ENCODE data around the gene KRTAP10-1. TPM values are rescaled to one million over a fixed set of nuclear protein-coding genes. Genes with fewer than 3 reads are reported as not detected.

KRTAP10-1 gene
- total RNA-seq, 1 experiment from 2014 or later = 0.47 TPM

- ChIA-PET CTCF (no interaction called here), POLR2A (ENCODE audit: low non-redundant PET) (no interaction called here)
- H3K27me3 ChIP-seq (replicated peaks; ENCODE audit: insufficient read depth, low read depth, low read length, poor library complexity) = no peaks in the 10 kb centered on the region
- intact Hi-C loops (cut with micrococcal nuclease; ENCODE audit: unreplicated experiment) = no loop called here
- H3K27ac ChIP-seq (ENCODE audit: low read depth, low read length, poor library complexity, severe bottlenecking) = no peak overlapping the region
- H3K36me3 ChIP-seq (ENCODE audit: insufficient read depth, low read length, poor library complexity, severe bottlenecking) = no peaks in the 10 kb centered on the region
- H3K4me3 ChIP-seq (ENCODE audit: low read depth, low read length, poor library complexity, severe bottlenecking) = no peak overlapping the region
- no peaks in the 10 kb centered on the region for H3K4me1 ChIP-seq (ENCODE audit: insufficient read depth, low read length, poor library complexity, severe bottlenecking)
- no peak for DNase-seq (ENCODE audit: low spot score)
- TF ChIP-seq CTCF (conservative IDR thresholded peaks at IDR 0.05; ENCODE audit: low read depth, low read length) (no peak), EZH2 (IDR thresholded peaks at IDR 0.05; ENCODE audit: borderline replicate concordance, low read depth, low read length, poor library complexity, severe bottlenecking) (no peak)
- BruUV-seq (replicated peaks) = no TSS peak
- H3K9me3 ChIP-seq (ENCODE audit: low read depth, low read length, poor library complexity, severe bottlenecking) = peaks cover 12% of the 10 kb centered on the region
These were observed 45.0 kb downstream of the KRTAP10-1 start for GRCh38 chr21:44494956-44495355.

GRCh38 chr21:44494418-44494817 lies 45.6 kb downstream of the KRTAP10-1 start:
- DNase-seq (ENCODE audit: low spot score) = no peak
- ChIA-PET CTCF (interaction anchor here (1.2 kb wide), 1 partner anchor 305 kb away, joined by 4 read pairs; no protein-coding TSS in a partner anchor), POLR2A (ENCODE audit: low non-redundant PET) (no interaction called here)
- Histone ChIP-seq H3K4me1 (ENCODE audit: insufficient read depth, low read length, poor library complexity, severe bottlenecking) (no peaks in the 10 kb centered on the region), H3K27ac (ENCODE audit: low read depth, low read length, poor library complexity, severe bottlenecking) (no peak overlapping the region), H3K27me3 (replicated peaks; ENCODE audit: insufficient read depth, low read depth, low read length, poor library complexity) (no peaks in the 10 kb centered on the region), H3K36me3 (ENCODE audit: insufficient read depth, low read length, poor library complexity, severe bottlenecking) (no peaks in the 10 kb centered on the region), H3K9me3 (ENCODE audit: low read depth, low read length, poor library complexity, severe bottlenecking) (peaks cover 12% of the 10 kb centered on the region), H3K4me3 (ENCODE audit: low read depth, low read length, poor library complexity, severe bottlenecking) (no peak overlapping the region)
- no peak for TF ChIP-seq EZH2 (IDR thresholded peaks at IDR 0.05; ENCODE audit: borderline replicate concordance, low read depth, low read length, poor library complexity, severe bottlenecking)
- no peak for TF ChIP-seq CTCF (conservative IDR thresholded peaks at IDR 0.05; ENCODE audit: low read depth, low read length)
- BruUV-seq (replicated peaks) = no TSS peak
- intact Hi-C loops (cut with micrococcal nuclease; ENCODE audit: unreplicated experiment) = no loop called here

- no peak for DNase-seq (ENCODE audit: low spot score)
- no peak for TF ChIP-seq CTCF (conservative IDR thresholded peaks at IDR 0.05; ENCODE audit: low read depth, low read length)
- TF ChIP-seq EZH2 (IDR thresholded peaks at IDR 0.05; ENCODE audit: borderline replicate concordance, low read depth, low read length, poor library complexity, severe bottlenecking) = no peak
- peaks cover 12% of the 10 kb centered on the region for H3K9me3 ChIP-seq (ENCODE audit: low read depth, low read length, poor library complexity, severe bottlenecking)
- BruUV-seq (replicated peaks) = no TSS peak
- H3K27ac ChIP-seq (ENCODE audit: low read depth, low read length, poor library complexity, severe bottlenecking) = no peak overlapping the region
- no peak overlapping the region for H3K4me3 ChIP-seq (ENCODE audit: low read depth, low read length, poor library complexity, severe bottlenecking)
- ChIA-PET CTCF (interaction anchor here (1.2 kb wide), 1 partner anchor 307 kb away, joined by 4 read pairs; no protein-coding TSS in a partner anchor), POLR2A (ENCODE audit: low non-redundant PET) (no interaction called here)
- intact Hi-C loops (cut with micrococcal nuclease; ENCODE audit: unreplicated experiment) = no loop called here
- no peaks in the 10 kb centered on the region for H3K36me3 ChIP-seq (ENCODE audit: insufficient read depth, low read length, poor library complexity, severe bottlenecking)
- H3K27me3 ChIP-seq (replicated peaks; ENCODE audit: insufficient read depth, low read depth, low read length, poor library complexity) = no peaks in the 10 kb centered on the region
- H3K4me1 ChIP-seq (ENCODE audit: insufficient read depth, low read length, poor library complexity, severe bottlenecking) = no peaks in the 10 kb centered on the region
These were observed 47.2 kb downstream of the KRTAP10-1 start for GRCh38 chr21:44492567-44493385.

Measured in A673 (cell line).